Measurements from ENCODE around the gene TREML4.
"Not testable (repeated sequence)": the region's sequence is repeated elsewhere in the genome, so short reads cannot be mapped to it uniquely, and the experiment has no call there.

The TREML4 gene

DNA sequence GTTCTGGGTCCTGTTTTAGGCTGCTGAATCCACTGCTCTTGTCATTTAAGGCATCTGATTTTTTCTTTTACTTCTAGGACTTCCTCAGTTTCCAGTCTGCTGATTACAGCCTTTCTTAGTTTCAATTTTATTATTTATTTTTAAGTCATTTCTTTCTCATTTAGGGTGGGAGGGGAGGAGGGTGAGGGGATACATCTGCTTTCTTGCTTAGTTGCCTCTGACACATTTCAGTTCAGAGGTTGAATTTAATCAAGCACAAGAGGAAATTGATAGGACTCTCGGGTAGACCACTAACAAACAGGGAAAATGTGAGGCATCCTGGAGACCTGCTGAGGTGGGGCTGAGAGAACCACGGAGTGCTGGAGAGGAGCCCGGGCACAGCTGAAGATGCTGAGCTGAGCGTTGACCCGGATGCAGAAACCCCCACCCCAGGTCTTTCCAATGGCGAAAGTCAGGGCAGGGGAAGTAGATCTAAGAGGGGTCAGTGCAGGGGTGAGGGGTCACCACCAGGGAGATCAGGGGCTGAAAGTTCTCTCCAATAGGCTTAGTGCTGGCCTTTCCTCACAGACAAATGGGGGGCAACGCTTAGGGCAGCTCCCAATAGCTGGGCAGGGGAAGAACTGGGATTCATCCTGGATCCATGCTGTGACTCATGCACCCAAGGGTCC, 19.6 kb upstream of the TREML4 start:
- DNase-seq (ENCODE audit: low read depth), result no peak

DNA sequence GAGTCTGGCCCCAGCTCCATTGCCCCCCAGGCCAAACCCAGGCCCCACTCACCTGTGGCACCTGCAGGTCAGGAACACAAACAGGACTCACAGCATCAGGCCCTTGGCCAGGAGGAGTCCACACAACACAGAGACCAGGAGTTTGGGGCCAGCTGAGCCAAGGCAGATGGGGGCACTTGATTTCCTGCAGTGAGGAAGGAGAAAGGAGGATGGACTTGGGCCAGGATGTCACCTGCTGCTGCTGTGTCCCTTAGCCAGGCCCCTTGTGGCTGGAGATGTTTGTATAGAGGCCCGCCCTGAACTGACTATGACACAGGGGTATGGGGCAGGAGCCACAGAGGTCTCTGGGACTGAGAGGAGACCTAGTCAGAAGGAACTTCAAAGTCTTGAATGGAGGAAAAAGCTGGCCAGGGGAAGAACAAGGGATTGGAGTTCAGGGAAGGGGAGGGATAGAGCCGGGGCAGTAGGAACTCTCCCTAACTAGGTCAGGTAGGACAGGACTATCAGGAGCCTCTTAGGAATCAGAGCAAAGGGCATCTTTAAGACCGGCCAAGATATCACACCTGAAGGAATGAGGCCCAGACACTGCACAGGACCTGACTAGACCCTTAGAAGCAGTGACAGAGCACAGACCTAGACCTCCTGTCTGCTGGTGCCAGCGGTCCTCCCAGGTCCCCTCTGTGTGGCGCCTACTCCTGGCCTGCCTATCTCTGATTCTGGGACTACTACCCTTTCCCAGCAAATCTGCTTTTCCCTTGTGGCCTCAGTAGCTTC, 18.4 kb upstream of the TREML4 start:
- DNase-seq (ENCODE audit: low read depth), result no peak

DNA sequence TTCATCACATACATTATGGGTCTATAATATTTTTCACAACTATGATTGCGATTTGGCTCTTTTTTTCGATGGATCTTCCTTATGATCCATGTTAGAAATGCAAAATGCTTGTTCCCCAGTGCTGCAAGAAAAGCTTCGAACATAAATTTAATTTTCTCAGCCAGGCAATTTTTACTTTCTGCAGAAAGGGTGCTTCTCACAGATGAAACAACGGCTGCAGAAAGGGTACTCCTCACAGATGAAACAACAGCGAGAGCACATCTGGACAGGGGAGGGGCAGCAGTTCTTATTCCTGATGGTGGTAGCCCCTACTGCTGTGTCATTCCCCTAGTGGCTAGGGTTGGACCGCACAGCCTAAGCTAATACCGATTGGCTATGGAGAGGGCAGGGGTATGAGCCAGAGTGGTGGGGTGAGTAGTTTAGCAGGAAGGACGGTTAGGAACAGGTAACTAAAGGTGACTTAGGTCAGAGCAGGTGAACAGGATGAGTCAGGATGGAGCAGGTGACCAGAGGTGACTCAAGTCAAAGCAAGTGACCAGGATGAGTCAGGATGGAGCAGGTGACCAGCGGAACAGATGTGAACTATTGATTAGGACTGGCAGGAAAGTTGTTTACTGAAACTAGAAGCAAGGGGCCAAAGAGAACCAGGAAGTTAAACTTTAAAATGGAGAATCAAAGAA, 13.4 kb upstream of the TREML4 start:
- DNase-seq (ENCODE audit: low read depth), result no peak

DNA sequence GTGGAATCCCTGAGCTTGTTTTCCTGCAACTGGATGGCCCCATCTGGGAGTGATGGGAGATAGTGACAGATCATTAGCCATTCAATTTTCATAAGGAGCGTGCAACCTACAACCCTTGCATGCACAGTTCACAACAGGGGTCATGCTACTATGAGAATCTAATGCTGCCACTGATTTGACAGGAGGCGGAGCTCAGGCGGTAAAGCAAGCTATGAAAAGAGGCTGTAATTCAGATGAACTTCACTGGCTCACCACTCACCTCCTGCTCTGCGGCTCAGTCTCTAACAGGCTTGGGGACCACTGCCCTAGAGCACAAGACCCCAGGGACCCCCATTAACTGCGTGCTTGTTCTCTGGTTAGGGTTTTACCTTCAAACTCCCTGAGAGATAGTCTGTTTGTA, 12.4 kb upstream of the TREML4 start:
- no peak for DNase-seq (ENCODE audit: low read depth)

DNA sequence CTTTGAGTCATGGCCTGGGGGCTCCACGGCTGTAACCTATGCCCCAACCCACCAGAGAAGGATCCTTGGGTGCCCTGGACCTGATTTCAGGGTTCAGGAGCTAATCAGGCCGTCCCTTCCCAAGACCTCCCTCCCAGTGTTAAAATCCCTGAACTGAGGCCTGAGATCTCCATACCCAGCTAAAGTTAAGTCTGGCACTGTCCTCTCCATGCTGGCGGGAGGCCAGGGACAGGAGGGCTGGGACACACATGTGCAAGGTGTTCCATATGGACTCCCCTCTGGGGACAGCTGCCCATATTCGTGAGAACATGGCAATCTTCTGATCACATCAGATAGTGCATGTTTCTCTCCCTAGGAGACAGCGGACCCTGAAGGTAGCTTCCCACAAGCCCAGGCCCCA, 11.5 kb upstream of the TREML4 start:
- no peak for DNase-seq (ENCODE audit: low read depth)

DNA sequence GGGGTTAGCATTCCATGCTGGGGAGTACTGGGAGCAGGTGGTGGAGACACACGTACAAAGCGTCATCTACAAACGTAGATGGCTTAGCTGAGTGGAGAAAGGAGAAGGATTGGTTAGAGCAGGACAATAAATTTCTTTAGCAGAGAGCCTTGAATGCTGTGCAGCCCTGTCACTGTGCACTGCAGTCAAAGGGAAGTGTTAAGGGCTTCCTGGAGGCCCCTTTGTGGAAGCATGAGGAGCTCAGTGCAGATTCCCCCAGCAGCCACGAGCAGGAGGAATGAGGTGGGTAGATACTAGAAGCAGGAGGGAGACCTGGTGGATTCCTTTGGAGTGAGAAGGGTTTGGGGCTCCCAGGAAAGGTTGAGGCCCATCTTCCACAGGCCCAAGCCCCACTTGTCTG, 6.1 kb upstream of the TREML4 start:
- DNase-seq (ENCODE audit: low read depth), result no peak

DNA sequence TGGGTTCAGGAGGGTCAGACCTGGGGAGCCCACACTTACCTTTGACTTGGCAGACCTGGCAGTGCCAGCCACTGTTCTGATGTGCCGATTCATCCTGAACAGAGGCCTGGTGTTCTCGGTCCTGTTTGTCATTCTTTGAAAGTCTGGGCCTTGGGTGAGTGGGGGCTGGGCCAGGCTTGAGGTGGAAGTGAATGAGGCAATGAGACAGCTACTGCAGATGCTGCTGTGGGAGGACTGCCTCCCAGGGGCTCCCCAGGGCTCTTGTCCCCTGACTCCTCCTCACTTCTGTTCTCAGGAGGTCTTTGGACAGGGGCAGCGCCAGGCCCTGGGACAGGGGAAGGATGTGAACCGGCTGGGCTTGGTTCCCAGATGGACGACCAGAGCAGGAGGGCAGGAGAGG, 5.6 kb upstream of the TREML4 start:
- DNase-seq (ENCODE audit: low read depth), result no peak

DNA sequence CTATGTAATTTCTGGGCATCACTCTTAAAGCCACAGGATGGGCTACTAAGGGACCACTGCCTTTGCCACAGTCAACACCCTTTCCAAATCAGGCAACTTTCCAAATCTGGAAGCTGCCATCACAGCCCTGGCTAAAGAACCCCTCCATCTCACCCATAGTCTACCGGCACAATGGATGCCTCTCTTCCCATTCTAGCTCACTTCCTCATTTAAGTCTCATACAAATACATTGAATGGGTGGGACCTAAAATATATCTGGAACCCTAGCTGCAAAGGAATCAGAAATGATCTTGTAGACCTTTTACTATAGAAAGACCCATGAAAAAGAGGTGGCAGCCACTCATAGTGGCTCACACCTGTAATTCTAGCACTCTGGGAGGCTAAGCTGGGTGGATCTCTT, 3.3 kb upstream of the TREML4 start:
- DNase-seq (ENCODE audit: low read depth), result no peak

DNA sequence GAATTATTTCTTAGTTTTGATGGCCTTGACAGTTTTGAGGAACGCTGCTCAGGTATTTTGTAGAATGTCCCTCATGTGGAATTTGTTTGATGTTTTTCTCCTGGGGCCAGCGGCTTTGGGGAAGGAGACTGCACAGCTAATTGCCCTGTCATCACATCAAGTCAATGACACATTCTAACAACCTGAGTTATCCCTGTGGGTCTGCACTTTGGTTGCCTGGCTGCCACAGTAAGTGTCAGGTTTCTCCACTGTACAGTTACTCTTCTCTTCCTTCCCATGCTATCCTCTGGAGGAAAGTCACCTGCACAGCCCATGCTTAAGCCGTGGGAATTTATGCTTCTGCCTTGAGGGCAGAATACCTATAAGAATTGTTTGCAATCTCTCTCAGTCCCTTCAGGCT, 1.4 kb upstream of the TREML4 start:
- DNase-seq (ENCODE audit: low read depth), result no peak

DNA sequence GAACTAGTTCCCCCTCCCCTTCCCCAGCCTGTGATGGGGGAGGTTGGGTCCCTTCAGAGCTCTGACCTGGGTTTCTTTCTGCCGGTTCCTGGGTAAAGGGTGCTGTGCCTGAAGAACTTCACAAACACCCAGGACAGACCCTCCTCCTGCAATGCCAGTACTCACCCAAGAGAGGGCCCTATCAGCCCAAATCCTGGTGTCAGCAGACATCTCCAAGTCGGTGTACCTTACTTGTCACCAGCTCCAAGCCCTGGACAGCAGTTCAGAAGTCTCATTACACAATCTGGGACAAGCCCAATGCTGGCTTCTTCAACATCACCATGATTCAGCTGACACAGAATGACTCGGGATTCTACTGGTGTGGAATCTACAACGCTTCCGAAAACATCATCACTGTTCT, 467 bp downstream of the TREML4 start:
- DNase-seq (ENCODE audit: low read depth), result no peak

DNA sequence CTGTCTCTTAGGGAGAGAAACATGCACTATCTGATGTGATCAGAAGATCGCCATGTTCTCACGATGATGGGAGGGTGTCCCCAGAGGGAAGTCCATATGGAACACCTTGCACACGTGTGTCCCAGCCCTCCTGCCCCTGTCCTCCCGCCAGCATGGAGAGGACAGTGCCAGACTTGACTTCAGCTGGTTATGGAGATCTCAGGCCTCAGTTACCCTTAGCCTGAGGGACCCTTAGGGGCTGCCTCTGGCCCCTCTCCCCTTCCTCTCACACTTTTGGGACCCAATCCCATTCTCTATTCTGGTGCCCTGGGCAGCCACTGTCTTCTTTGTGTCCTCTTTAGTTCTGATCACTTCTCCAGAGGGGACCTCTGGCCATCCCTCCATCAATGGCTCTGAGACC, 1.6 kb downstream of the TREML4 start:
- DNase-seq (ENCODE audit: low read depth), result no peak

DNA sequence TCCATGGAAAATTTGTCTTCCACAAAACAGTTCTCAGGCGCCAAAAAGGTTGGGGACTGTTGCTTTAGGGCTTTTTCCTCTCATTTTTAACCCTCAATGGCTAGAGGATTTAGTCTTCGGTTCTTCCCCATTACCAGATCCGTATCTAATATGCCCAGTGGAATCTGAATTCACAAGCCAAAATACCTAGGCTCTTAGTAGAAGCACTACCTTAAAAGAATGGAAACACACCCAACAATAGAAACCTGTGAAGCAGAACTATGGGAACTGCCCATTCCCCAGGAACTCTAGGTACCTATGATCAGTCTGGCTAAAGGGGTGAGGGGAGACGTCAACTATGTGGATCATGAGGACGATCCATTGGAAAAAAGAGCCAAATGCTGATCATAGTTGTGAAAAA, 3.1 kb downstream of the TREML4 start:
- DNase-seq (ENCODE audit: low read depth), result no peak

DNA sequence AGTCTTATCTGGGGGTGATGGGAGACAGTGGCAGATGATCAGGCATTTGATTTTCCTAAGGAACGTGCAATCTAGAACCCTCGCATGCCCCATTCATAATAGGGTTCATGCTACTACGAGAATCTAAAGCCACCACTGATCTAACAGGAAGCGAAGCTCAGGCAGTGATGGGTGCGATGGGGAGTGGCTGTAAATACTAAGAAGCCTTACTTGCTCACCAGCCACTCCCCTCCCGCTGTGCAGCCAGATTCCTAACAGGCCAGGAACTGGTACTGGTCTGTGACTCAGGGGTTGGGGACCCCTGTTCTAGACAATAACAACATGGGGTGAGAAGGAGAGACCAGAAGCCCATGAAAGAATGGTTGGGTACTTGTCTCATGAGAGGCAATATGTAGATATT, 4.5 kb downstream of the TREML4 start:
- DNase-seq (ENCODE audit: low read depth), result no peak

DNA sequence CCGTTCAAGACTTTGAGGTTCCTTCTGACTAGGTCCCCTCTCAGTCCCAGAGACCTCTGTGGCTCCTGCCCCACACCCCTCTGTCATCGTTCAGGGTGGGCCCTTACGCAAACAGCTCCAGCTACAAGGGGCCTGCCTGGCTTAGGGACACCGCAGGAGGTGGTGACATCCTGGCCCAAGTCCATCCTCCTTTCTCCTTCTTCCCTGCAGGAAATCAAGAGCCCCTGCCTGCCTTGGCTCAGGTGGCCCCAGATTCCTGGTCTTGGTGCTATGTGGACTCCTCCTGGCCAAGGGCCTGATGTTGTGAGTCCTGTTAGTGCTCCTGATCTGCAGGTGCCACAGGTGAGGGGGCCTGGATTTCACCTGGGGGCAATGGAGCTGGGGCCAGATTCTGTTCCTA, 8.1 kb downstream of the TREML4 start:
- DNase-seq (ENCODE audit: low read depth), result no peak

DNA sequence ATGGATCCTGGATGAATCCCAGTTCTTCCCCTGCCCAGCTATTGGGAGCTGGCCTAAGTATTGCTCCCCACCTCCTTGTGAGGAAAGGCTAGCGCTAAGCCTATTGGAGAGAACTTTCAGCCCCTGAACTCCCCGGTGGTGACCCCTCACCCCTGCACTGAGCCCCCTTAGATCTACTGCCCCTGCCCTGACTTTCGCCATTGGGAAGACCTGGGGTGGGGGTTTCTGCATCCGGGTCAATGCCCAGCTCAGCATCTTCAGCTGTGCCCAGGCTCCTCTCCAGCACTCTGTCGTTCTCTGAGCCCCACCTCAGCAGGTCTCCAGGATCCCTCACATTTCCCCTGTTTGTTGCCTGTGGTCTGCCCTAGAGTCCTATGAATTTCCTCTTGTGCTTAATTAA, 9.0 kb downstream of the TREML4 start:
- DNase-seq (ENCODE audit: low read depth), result no peak

DNA sequence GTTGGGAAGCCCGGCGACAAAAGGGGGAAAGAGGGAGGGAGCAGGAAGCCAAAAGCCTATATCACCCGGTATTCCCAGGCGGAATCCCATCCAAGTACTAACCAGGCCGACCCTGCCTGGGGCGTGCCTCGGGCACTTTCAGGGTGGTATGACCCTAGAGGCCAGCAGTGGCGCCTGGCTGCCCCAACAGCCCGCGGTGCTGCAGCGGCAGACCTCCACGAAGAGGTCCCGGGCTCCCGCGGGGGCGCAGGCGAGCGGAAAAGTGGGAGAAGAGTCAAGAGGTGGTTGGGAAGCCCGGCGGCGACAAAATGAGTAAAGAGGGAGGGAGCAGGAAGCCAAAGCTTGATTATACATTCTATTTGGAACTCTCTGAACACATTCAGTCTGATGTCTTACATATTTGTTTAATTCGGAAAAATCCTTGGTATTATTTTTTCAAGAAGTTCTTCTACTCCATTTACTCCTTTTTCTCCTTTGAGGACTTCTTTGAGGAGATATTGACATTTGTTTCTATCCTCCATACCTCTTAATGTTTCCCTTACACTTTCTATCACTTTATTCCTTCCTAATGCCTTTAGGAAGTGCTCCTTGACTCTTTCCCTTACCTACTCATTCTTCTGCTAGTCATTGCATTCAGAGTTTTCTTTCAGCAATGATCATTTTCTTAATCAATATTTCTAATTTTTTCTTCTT, 11.5 kb downstream of the TREML4 start:
- no peak for DNase-seq (ENCODE audit: low read depth)

DNA sequence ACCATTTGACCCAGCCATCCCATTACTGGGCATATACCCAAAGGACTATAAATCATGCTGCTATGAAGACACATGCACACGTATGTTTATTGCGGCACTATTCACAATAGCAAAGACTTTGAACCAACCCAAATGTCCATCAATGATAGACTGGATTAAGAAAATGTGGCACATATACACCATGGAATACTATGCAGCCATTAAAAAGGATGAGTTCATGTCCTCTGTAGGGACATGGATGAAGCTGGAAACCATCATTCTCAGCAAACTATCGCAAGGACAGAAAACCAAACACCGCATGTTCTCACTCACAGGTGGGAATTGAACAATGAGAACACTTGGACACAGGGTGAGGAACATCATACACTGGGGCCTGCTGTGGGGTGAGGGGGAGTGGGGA, 18.4 kb downstream of the TREML4 start:
- not testable (repeated sequence) for DNase-seq (ENCODE audit: low read depth)

DNA sequence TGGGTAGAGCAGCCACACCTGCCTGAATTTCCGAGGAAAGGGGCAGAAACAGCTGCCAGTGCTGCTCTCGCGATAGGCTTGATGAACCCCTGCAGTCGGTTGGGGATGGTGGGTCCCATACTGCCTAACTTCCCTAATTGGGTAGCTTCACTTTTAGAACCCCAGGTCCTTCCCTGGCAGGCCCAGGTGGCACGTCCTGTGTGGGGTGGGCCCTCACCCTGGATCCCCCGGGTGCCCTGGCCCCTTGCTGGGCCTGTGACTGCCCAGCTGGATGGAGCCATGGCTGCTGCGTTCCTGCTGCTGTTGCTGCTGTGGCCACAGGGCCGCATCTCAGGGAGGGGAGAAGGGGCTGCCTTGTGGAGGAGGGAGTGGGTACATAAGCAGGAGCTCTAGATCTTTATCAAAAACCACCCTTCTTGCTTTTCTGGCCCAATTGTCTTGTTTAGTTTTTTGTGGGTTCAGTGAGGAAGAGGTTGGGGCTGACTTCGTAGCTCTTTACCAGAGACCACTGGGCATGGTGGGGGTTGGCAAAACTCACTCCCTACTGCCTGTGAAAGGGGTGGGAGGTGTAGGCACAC, 19.2 kb downstream of the TREML4 start:
- DNase-seq (ENCODE audit: low read depth), result no peak

DNA sequence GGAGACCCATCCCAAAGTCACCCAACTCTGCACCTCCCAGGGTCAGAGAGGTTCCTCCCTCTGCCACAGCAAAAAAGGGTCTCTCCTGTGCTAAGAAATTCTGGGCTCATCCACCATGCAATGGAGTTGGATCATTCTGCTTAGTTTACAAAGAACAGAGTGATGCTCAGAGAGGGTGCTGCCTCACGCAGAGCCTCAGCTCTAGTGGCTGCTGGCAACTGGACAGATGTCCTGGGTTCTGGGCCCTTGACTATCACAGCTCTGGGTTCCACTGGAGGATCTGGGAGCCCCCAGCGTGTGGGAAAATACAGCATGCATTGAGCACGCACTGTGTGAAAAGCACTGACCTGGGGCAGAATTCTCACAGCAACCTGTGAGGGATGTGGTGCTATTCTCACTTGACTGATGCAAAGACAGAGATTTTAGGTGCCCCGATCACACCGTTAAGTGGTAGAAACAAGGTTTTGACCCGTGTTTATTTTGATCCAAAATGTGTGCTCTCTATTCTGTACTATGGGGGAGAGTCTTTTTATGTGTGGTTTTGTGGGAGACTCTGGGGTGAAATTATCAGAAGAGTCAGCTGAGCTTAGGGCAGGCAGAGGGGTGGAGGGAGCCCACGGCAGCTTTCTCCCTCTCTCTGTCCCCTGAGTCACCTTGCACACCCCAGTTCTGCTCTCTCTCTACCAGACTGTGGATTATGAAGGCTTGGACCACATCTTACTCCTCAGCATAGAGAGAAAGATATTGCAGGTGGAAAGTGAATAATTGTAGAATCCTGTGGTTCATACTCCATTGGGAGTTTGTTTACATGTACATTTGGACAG, 19.9 kb downstream of the TREML4 start:
- no peak for DNase-seq (ENCODE audit: low read depth)

DNA sequence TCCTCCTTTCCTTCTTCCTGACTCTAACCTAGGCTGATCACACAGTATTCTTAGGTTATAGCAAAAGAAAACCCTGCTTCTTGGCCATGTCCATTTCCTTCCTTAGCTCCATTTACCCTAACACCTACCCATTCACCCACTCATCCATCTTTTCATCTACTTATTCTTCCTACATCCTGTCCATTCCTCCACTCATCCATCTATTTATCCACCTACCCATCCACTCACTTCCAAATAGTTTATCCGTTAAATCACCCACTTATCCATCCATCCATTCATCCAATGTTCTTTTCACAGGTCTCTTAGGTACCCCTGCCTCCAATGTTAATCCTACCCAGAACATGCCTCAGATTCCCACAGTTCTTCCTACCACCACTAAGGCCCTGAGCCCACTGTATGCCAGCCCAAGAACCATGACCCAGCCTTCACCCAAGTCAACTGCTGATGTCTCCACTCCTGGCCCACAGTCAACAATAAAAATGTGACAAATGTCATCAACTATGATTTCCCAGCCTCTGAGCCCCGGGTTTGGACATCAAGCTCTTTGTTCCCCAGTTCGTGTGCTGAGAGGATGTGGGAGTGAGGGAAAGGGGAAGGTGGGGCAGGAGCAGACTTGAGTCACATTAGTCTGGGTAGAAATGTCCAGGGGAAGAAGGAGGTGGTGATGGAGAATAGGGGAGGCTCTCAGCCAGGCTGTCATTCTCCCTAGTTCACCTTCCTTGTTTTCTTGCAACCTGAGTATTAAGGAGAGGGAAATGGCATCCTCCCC, 24.4 kb downstream of the TREML4 start:
- no peak for DNase-seq (ENCODE audit: low read depth)

DNA sequence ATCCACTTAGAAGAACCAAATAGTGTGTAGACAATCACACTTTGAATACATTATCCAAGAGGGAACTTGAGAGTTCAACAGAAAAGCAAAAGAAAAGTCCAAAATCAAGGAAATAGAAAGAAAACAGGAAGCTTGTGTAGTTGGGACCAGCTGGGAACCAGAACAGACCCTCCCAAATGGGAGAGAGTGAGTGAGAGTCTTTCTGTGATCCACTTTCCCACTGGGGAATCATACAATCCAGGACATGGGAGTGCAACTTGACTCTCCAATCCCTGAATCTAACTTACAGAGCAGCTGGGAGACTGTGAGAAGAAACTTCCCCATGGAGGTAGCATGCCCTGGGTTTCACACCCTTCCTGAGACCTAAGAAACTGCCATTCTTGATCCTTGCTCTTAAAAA, 27.0 kb downstream of the TREML4 start:
- no peak for DNase-seq (ENCODE audit: low read depth)
